T-helper 2 cell treated with Interferon-gamma antibody and Interleukin-4, amounts not matched to agents 5 μg/mL and 100 μg/mL, for 36 hours (primary cell): ENCODE data around the gene ZNF839.
"Not testable (repeated sequence)": the region's sequence is repeated elsewhere in the genome, so short reads cannot be mapped to it uniquely, and the experiment has no call there.

Source experiments
- DNase-seq: peaks from one replicate; pipeline ENCODE4 v3.0.0; 2021; ENCODE audit warnings: low spot score
- H3K27ac Mint-ChIP-seq: one replicate; pipeline ENCODE4 v1.8.0; 2021; ENCODE audit warnings: mild to moderate bottlenecking, mixed read lengths
- H3K27me3 Mint-ChIP-seq: one replicate; pipeline ENCODE4 v1.8.0; 2021; ENCODE audit warnings: low read depth, mixed read lengths
- H3K36me3 Mint-ChIP-seq: one replicate; pipeline ENCODE4 v1.8.0; 2021; ENCODE audit warnings: low read depth, mixed read lengths
- H3K4me1 Mint-ChIP-seq: one replicate; pipeline ENCODE4 v1.8.0; 2021; ENCODE audit warnings: low read depth, mixed read lengths
- H3K4me3 Mint-ChIP-seq: one replicate; pipeline ENCODE4 v1.8.0; 2022; ENCODE audit warnings: mild to moderate bottlenecking, moderate library complexity, mixed read lengths
- H3K9me3 Mint-ChIP-seq: one replicate; pipeline ENCODE4 v1.8.0; 2021; ENCODE audit warnings: mixed read lengths

Gene ZNF839

GRCh38 chr14:102295270-102295669 is 24.3 kb upstream of the ZNF839 start:
- no peaks in the 10 kb centered on the region for H3K9me3 Mint-ChIP-seq
- peaks cover 6% of the 10 kb centered on the region for H3K27me3 Mint-ChIP-seq
- H3K4me1 Mint-ChIP-seq = no peaks in the 10 kb centered on the region
- DNase-seq = no peak
- H3K4me3 Mint-ChIP-seq = no peak overlapping the region
- no peak overlapping the region for H3K27ac Mint-ChIP-seq
- no peaks in the 10 kb centered on the region for H3K36me3 Mint-ChIP-seq

DNA sequence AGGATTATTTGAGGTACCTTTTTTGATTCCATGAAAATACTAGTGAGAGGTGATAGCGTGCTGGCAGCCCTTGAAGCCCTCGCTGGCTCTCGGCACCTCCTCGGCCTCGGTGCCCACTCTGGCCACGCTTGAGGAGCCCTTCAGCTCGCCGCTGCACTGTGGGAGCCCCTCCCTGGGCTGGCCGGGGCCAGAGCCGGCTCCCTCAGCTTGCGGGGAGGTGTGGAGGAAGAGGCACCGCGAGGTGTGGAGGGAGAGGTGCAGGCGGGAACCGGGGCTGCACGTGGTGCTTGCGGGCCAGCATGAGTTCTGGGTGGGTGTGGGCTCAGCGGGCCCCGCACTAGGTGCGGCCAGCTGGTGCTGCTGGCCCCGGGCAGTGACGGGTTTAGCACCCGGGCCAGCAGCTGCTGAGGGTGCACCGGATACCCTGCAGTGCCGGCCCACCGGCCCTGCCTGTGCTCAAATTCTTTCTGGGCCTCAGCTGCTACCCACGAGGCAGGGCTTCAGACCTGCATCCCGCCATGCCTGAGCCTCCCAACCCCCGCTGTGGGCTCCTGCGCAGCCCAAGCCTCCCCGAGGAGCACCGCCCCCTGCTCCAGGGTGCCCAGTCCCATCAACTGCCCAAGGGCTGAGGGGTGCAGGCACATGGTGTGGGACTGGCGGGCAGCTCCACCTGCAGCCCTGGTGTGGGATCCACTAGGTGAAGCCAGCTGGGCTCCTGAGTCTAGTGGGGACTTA is 21.9 kb upstream of the ZNF839 start:
- Mint-ChIP-seq H3K4me1 (no peaks in the 10 kb centered on the region), H3K9me3 (no peaks in the 10 kb centered on the region), H3K27me3 (peaks cover 9% of the 10 kb centered on the region), H3K4me3 (no peak overlapping the region), H3K36me3 (no peaks in the 10 kb centered on the region), H3K27ac (no peak overlapping the region)
- DNase-seq = no peak

DNA sequence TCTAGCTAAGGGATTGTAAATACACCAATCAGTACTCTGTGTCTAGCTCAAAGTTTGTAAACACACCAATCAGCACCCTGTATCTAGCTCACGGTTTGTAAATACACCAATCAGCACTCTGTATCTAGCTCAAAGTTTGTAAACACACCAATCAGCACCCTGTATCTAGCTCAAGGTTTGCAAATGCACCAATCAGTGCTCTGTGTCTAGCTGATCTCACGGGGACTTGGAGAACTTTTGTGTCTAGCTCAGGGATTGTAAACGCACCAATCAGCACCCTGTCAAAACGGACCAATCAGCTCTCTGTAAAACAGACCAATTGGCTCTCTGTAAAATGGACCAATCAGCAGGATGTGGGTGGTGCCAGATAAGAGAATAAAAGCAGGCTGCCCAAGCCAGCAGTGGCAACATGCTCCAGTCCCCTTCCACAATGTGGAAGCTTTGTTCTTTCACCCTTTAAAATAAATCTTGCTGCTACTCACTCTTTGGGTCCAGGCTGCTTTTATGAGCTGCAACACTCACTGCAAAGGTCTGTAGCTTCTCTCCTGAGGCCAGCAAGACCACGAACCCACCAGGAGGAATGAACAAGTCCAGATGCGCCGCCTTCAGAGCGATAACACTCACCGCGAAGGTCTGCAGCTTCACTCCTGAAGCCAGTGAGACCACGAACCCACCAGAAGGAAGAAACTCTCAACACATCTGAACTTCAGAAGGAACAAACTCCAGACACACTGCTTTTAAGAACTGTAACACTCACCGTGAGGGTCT is 21.1 kb upstream of the ZNF839 start:
- H3K36me3 Mint-ChIP-seq, H3K4me3 Mint-ChIP-seq, H3K9me3 Mint-ChIP-seq, DNase-seq, H3K4me1 Mint-ChIP-seq, H3K27ac Mint-ChIP-seq: not testable (repeated sequence)
- H3K27me3 Mint-ChIP-seq = peaks cover 15% of the 10 kb centered on the region

DNA sequence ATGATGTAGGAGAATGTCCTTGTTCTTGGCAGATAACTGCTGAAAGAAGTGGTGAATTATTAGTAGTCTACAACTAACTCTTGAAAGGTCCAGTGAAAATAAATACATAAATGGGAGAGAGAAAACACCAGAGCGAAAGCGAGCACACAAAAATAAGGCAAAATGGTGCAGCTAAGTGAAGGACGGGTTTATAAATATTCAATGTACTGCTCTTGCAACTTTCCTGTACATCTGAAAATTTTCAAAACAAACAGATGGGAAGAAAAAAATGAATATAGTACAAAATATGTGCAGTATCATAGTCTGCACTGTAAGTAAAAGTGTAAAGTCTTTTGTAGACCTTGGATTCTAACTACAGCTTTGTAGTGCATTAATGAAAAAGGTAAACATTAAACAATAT is 15.9 kb upstream of the ZNF839 start:
- H3K9me3 Mint-ChIP-seq = no peaks in the 10 kb centered on the region
- H3K4me3 Mint-ChIP-seq = peak overlapping the region; percentile 46
- no peak for DNase-seq
- H3K4me1 Mint-ChIP-seq = peaks cover 8% of the 10 kb centered on the region
- no peaks in the 10 kb centered on the region for H3K36me3 Mint-ChIP-seq
- H3K27me3 Mint-ChIP-seq = peaks cover 19% of the 10 kb centered on the region
- H3K27ac Mint-ChIP-seq = no peak overlapping the region

DNA sequence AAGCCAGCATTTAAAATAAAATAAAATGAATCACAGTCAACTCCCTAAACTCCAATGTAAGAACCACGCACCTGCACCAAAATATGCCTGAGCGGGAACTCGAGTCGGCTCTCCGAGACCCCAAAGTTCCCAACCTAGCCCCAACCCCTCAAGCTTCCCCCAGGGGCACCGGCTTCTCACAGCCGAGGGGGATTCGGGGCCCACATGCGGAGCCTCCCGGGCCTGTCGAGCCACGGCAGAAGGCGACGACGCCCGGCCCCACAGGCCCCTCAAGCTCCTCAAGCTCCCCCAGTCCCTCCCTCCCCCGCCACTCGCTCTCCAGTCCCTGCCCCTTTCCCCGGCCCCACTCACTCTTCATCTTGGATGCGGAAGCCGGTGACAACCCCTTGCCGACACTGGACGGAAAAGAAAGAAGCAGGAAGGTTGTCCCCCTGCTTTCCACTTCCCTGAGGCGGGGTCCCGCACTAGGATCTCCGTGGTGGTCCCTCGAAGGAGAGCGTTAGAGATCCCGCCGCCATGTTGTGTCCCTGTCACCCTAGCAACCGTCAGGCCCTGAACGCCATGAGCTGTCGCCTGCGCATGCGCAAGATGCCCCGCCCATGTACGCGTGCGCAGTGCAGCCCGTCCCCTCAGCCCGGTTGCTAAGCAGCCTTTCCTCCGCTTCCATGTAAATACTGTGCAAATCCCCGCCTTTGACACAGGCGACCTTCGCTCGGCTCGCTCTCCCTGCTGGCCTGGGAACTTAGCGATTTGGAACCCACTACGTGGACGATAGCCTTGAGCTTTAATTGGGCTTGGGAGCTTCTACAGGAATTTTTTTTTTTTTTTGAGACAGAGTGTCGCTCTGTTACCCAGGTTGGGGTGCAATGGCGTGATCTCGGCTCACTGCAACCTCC is 14.7 kb upstream of the ZNF839 start, which contains the start of gene MOK:
Gene MOK, minus strand, starts transcription at position 554 of the 896 bp plus-strand sequence. Its CDS starts 196 bp downstream, at position 358.
- H3K27me3 Mint-ChIP-seq = peaks cover 17% of the 10 kb centered on the region
- peak within 1 kb of the TSS; percentile 99 for H3K4me3 Mint-ChIP-seq
- H3K27ac Mint-ChIP-seq = peak within 1 kb of the TSS; percentile 93
- H3K36me3 Mint-ChIP-seq = no peaks in the 10 kb centered on the region
- peaks cover 8% of the 10 kb centered on the region for H3K4me1 Mint-ChIP-seq
- DNase-seq = peak; percentile 98
- no peaks in the 10 kb centered on the region for H3K9me3 Mint-ChIP-seq

GRCh38 chr14:102314242-102315011 is 5.1 kb upstream of the ZNF839 start:
- Mint-ChIP-seq H3K27me3 (no peaks in the 10 kb centered on the region), H3K4me1 (peaks cover 39% of the 10 kb centered on the region)
- DNase-seq = peak; percentile 78

GRCh38 chr14:102315121-102315520 is 4.4 kb upstream of the ZNF839 start:
- peaks cover 40% of the 10 kb centered on the region for H3K4me1 Mint-ChIP-seq
- peak overlapping the region; percentile 36 for H3K27ac Mint-ChIP-seq
- no peaks in the 10 kb centered on the region for H3K27me3 Mint-ChIP-seq
- peak overlapping the region; percentile 94 for H3K4me3 Mint-ChIP-seq
- no peaks in the 10 kb centered on the region for H3K9me3 Mint-ChIP-seq
- no peaks in the 10 kb centered on the region for H3K36me3 Mint-ChIP-seq
- DNase-seq = no peak

More at GRCh38 chr14:102314242-102315011, 5.1 kb upstream of the ZNF839 start:
- H3K27ac Mint-ChIP-seq = peak overlapping the region; percentile 80
- peak overlapping the region; percentile 94 for H3K4me3 Mint-ChIP-seq
- H3K36me3 Mint-ChIP-seq = no peaks in the 10 kb centered on the region
- no peaks in the 10 kb centered on the region for H3K9me3 Mint-ChIP-seq

DNA sequence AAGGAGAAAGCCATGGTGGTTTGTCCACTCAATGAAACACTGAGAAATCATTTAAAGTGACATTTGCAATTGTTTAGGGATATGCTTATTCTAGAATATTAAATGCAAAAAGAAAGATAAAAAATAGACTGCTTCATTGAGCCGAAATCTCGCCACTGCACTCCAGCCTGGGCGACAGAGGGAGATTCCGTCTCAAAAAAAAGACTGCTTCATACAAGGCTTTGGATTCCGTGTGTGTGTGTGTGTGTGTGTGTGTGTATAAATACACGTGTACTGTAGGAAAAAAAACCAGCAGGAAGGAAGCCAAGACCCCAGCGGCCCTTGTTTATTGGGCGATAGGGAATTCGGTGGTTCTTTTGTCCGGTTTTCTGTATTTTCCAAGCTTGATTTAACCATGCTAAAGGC is 3.2 kb upstream of the ZNF839 start:
- Mint-ChIP-seq H3K36me3 (no peaks in the 10 kb centered on the region), H3K27ac (peak overlapping the region; percentile 90), H3K9me3 (no peaks in the 10 kb centered on the region), H3K4me3 (peak overlapping the region; percentile 95), H3K4me1 (peaks cover 47% of the 10 kb centered on the region), H3K27me3 (no peaks in the 10 kb centered on the region)
- peak; percentile 39 for DNase-seq

DNA sequence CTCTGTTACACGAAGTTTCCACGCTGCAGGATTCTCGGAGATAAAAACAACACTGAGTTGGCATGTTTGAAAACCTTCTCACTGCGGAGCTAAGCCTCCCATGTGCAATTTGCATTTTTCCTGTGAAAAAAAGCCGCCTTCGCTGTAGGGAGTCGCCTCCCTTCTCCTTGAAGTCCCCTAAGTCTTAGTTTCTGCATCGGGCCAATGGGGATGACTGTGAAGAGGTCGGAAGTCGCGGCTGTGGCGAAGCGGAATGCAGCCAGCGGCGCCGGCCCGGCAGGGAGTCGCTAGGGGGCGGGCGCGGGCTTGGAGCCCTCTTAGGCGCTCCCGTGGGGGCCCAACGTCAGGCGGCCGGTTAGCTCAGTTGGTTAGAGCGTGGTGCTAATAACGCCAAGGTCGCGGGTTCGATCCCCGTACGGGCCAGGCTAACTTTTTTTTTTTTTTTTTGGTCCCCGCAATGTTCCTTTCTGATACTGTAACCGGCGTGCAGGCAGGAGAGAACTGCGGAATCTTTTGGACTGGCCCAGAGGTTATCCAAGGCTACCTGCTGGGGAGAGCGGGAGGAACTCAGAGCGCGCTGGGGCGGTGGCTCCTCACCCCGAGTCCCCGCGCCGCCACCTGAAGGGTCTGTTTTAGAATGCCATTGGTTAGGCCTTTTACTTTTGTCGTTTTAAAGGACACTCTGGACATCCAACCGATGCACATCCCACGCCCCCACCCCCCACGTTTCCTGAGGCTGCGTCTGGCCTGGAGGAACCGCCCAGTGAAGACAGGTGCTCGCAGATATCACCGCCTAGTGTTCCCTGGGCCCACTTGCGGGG is 2.6 kb upstream of the ZNF839 start:
- Mint-ChIP-seq H3K36me3 (peaks cover 1% of the 10 kb centered on the region), H3K4me3 (peak overlapping the region; percentile 95), H3K27me3 (no peaks in the 10 kb centered on the region), H3K9me3 (no peaks in the 10 kb centered on the region), H3K4me1 (peaks cover 50% of the 10 kb centered on the region), H3K27ac (peak overlapping the region; percentile 90)
- peak; percentile 94 for DNase-seq

- DNase-seq = peak; percentile 37
- Mint-ChIP-seq H3K4me1 (peaks cover 50% of the 10 kb centered on the region), H3K9me3 (no peaks in the 10 kb centered on the region), H3K4me3 (peak overlapping the region; percentile 95), H3K27me3 (no peaks in the 10 kb centered on the region), H3K27ac (peak overlapping the region; percentile 90), H3K36me3 (peaks cover 4% of the 10 kb centered on the region)
These were observed 1.8 kb upstream of the ZNF839 start for GRCh38 chr14:102317564-102318248.

DNA sequence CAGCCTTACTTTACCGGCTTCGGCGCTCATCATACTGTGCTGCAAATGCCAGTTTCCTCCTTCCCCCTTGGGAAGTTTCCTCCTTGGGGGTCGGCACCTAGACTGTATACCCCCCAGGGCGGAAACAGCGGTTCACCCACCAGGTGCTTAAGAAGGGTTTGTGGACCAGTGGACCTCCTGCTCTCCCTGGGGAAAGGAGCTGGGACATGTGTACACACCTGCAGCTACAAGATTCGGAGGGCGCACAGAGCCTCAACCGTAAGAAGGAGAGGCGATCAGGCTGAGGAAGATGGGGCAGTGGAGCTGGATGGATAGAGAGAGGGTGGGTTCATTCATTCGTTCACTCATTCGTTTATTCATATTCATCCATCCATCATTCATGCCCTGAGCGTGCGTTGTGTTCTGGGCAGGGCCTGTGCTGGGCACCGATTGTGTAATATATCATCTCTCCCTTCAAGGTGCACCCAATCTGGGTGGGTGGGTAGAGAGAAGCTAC is 717 bp upstream of the ZNF839 start:
- H3K4me1 Mint-ChIP-seq = peaks cover 46% of the 10 kb centered on the region
- H3K36me3 Mint-ChIP-seq = peaks cover 4% of the 10 kb centered on the region
- H3K27ac Mint-ChIP-seq = peak overlapping the region; percentile 98
- no peaks in the 10 kb centered on the region for H3K9me3 Mint-ChIP-seq
- H3K27me3 Mint-ChIP-seq = no peaks in the 10 kb centered on the region
- no peak for DNase-seq
- peak overlapping the region; percentile 95 for H3K4me3 Mint-ChIP-seq
